Ascending aorta (tissue), 2 donors: ENCODE results near the gene GSG1L2. TPM values are rescaled to one million over a fixed set of nuclear protein-coding genes. Genes with fewer than 3 reads are reported as not detected.

Source experiments
- DNase-seq, 2 donors: peaks; one replicate each; pipeline ENCODE4 v3.0.0-alpha.2; 2019; ENCODE audit warnings: low spot score in 2 of 2
- H3K27ac ChIP-seq, 2 donors: fragments of 200-600 bp; sonication (generic); one replicate each; pipeline ENCODE4 v1.5.1; 2016 to 2017; ENCODE audit warnings: mild to moderate bottlenecking in 1 of 2
- H3K27me3 ChIP-seq: fragments of 200-600 bp; sonication (generic); one replicate; pipeline ENCODE4 v1.5.1; 2017
- H3K36me3 ChIP-seq, 2 donors: fragments of 200-600 bp; sonication (generic); one replicate each; pipeline ENCODE4 v1.5.1; 2016
- H3K4me1 ChIP-seq, 2 donors: fragments of 200-600 bp; sonication (generic); one replicate each; pipeline ENCODE4 v1.5.1; 2016 to 2017; ENCODE audit warnings: mild to moderate bottlenecking in 1 of 2
- H3K4me3 ChIP-seq, 2 donors: fragments of 200-600 bp; sonication (generic); one replicate each; pipeline ENCODE4 v1.5.1; 2016 to 2017; ENCODE audit warnings: mild to moderate bottlenecking in 1 of 2
- H3K9me3 ChIP-seq, 2 donors: fragments of 200-600 bp; sonication (generic); one replicate each; pipeline ENCODE4 v1.5.1; 2016
- intact Hi-C: fragments of 100-400 bp; cut with DNase I; formaldehyde crosslinking; loops from one replicate; pipeline ENCODE4 v1.15.1; 2023
- total RNA-seq: library from RNA; depleted of rRNA; stranded (reverse); fragments of >200 nt; gene quantifications from one replicate; pipeline ENCODE4 v1.1.0, GENCODE V29; 2016
- TF ChIP-seq, protein P1 (sequence below), 3 experiments: fragments of 200-600 bp in 2 of 3; fragments of 450-650 bp in 1 of 3; sonication (generic) in 2 of 3; IDR thresholded peaks; one replicate each; pipeline ENCODE4 v1.5.1; 2016 to 2019; ENCODE audit warnings: antibody characterized with exemption in 3 of 3, mild to moderate bottlenecking in 1 of 3, moderate library complexity in 1 of 3

Gene GSG1L2
- total RNA-seq, 1 donor from 2014 or later, result not detected

DNA sequence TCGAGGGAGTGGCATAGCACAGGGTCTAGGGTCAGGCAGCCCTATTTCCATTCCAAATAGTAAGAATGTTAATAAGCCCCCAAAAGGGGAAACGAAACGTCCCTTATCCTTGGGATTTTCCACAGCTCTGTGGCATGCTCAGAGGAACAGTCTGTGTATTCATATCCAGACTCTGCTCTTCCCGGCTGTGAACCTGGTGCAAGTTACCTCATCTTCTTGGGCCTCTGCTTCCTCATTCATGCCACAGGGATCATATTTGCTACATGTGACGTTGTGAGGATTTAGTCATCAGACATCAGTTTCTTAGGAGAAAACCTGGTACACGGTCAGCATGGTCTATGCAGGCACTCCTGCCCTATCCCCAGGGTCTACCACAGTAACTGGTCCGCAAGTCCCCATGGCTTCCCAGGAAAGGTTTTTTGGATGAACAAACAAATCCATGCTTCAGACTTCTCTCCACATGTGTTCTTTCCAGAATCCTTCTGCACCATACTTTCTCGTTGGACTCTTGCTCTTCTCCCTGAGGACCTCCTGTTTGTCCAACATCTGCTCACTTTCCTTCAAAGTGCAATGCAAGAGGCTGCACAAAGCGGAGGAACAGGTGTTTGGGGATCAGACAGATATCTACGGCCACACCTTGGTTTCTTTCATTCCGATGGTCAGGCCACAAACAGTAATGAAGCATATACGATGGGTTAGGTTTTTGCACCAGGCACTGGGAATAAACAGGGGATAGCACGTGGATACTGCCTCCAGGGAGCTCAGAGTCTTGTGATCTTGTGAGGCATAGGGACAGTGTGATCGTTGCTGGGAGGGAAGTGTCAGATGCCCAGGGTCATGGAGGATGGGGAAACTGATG is 21.5 kb upstream of the GSG1L2 start:
- DNase-seq, result no peak
- Histone ChIP-seq H3K36me3 (no peaks in the 10 kb centered on the region), H3K27me3 (no peaks in the 10 kb centered on the region), H3K9me3 (no peaks in the 10 kb centered on the region), H3K4me3 (no peak overlapping the region), H3K4me1 (no peaks in the 10 kb centered on the region), H3K27ac (peak overlapping the region in 1 of 2 donors; percentile 45)
- TF ChIP-seq, protein P1, sequence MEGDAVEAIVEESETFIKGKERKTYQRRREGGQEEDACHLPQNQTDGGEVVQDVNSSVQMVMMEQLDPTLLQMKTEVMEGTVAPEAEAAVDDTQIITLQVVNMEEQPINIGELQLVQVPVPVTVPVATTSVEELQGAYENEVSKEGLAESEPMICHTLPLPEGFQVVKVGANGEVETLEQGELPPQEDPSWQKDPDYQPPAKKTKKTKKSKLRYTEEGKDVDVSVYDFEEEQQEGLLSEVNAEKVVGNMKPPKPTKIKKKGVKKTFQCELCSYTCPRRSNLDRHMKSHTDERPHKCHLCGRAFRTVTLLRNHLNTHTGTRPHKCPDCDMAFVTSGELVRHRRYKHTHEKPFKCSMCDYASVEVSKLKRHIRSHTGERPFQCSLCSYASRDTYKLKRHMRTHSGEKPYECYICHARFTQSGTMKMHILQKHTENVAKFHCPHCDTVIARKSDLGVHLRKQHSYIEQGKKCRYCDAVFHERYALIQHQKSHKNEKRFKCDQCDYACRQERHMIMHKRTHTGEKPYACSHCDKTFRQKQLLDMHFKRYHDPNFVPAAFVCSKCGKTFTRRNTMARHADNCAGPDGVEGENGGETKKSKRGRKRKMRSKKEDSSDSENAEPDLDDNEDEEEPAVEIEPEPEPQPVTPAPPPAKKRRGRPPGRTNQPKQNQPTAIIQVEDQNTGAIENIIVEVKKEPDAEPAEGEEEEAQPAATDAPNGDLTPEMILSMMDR (IDR thresholded peaks at IDR 0.05), result no peak
- intact Hi-C loops, result no loop called here

DNA sequence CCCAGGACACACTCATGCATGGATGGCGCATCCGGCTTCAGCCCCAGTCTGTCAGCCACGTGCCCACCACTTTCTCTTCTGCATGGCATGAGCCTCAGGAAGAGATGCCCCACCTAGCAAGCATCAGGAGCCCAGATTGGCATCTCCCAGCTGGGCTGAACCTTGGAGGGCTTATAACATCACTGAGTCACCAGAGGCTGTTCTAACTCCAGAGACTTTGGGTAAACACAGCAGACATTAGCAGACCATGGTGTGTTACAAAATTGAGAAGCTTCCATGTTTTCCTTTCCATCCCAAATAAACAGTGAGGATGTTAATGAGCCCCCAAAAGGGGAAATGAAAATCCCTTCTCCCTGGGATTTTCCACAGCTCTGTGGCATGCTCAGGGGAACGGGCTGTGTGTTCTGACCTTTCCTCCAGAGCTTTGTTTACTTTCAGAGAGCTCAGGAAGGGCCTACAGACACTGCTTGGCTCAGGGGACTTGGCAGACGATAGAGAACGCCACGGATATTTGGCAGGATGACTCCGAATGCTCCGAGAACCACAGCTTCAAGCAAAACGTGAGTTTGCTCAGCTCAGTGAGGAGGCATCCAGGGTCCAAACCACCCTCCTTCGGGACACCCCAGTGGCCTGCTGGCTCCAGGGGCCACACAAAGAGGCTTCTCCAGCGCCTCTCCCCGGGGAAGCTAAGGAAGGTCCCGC is 20.3 kb upstream of the GSG1L2 start:
- H3K27me3 ChIP-seq, result no peaks in the 10 kb centered on the region
- peak in 1 of 2 donors; percentile 68 for DNase-seq
- H3K9me3 ChIP-seq, result no peaks in the 10 kb centered on the region
- TF ChIP-seq, protein P1 (IDR thresholded peaks at IDR 0.05), result no peak
- H3K36me3 ChIP-seq, result no peaks in the 10 kb centered on the region
- H3K4me3 ChIP-seq, result no peak overlapping the region
- peak overlapping the region in 1 of 2 donors; percentile 45 for H3K27ac ChIP-seq
- H3K4me1 ChIP-seq, result no peaks in the 10 kb centered on the region
- intact Hi-C loops, result no loop called here

DNA sequence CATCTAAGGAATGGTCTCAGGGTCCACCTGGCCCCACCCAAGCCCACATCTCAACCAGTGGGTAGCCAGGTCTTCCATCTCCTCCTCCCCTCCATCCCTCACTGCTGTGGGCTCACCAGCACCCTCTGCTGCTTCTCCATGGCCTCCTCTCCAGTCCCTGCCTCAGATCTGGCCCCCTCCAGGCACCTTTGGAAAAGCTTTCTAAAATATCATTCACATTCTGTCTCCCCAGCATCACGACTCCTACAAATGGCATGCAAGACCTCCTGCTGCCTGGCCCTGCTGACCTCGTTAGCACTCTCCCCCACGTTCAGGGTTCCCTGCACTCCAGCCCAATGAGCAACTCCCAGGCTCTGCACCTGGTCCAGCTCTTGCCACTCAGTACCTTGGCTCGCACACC is 17.6 kb upstream of the GSG1L2 start:
- TF ChIP-seq, protein P1 (IDR thresholded peaks at IDR 0.05), result no peak
- no peaks in the 10 kb centered on the region for H3K36me3 ChIP-seq
- no peak for DNase-seq
- no peaks in the 10 kb centered on the region for H3K9me3 ChIP-seq
- intact Hi-C loops, result no loop called here
- no peaks in the 10 kb centered on the region for H3K4me1 ChIP-seq
- no peak overlapping the region for H3K27ac ChIP-seq
- H3K4me3 ChIP-seq, result no peak overlapping the region
- H3K27me3 ChIP-seq, result no peaks in the 10 kb centered on the region

DNA sequence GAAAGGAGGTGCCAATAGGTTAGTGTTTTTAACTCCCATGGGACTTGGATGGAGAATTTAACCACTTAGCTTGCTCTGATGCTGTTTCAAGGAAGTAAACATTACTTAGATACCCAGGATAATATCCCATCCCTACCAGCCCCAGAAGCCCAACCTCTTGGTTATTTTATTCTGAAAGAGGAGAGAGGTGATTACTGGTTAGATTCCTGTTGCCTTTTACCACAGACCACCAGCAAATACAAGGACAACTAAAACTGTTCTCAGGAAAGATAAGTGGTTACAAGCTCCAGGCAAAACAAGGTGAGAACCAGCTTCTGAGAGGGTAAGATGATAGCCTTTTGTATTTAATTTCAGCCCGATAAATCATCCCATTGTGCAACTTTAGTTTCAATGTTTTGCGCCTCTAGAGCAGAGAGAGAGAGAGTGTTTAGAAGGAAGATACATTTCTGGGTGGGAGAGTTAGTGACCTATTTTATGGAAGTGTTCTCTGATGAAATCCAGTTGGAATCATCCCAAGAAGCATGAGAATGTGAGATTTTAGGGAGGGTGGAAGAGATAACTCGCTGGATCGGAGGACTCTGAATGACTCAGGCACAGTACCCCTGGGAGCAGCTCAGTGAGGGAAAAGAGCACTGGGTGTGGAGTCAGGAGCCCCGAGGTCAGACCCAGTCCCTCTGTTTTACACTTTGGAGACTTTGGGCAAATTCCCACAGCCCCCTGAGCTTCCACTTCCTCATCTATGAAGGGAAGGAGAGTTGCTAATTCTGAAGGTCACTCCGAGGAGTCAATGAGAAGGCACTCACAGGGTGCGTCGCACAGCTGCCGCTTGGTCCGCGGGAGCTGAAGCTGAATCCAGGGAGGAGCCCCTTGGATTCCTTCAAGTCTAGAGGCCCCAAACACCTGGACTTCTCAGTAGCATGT is 15.9 kb upstream of the GSG1L2 start:
- peak overlapping the region in 1 of 2 donors; percentile 18 for H3K27ac ChIP-seq
- H3K36me3 ChIP-seq, result no peaks in the 10 kb centered on the region
- H3K4me3 ChIP-seq, result no peak overlapping the region
- TF ChIP-seq, protein P1 (IDR thresholded peaks at IDR 0.05), result no peak
- no peaks in the 10 kb centered on the region for H3K9me3 ChIP-seq
- no peak for DNase-seq
- intact Hi-C loops, result no loop called here
- no peaks in the 10 kb centered on the region for H3K27me3 ChIP-seq
- H3K4me1 ChIP-seq, result no peaks in the 10 kb centered on the region

DNA sequence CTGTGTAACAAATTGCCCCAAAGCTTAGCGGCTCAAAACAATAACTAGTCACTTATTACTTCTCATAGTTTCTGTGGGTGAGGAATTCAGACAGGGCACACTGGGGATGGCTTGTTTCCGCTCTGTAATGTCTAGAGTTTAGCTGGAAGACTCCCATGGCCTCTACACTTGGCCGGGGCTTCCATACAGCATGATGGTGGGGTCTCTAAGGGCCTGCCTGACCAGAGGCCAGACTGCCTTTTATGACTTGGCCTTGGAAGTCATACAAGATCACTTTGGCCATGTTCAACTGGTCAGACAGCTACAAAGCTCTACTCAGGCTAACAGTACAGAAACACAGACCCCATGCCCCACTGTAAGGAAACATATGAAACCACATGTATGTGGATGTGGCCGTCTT is 12.0 kb upstream of the GSG1L2 start:
- Histone ChIP-seq H3K9me3 (no peaks in the 10 kb centered on the region), H3K27ac (no peak overlapping the region), H3K36me3 (no peaks in the 10 kb centered on the region), H3K27me3 (no peaks in the 10 kb centered on the region), H3K4me1 (no peaks in the 10 kb centered on the region), H3K4me3 (no peak overlapping the region)
- no peak for DNase-seq
- intact Hi-C loops, result no loop called here
- TF ChIP-seq, protein P1 (IDR thresholded peaks at IDR 0.05), result no peak
